Ishikawa (cell line): ENCODE data around the gene CHD5.

ENCODE experiments used
- CEBPB ChIP-seq: IDR thresholded peaks from 2 replicates; pipeline ENCODE4 v1.6.1; 2012
- CREB1 ChIP-seq: IDR thresholded peaks from 2 replicates; pipeline ENCODE4 v1.6.1; 2012; ENCODE audit warnings: low read depth
- EGR1 ChIP-seq: IDR thresholded peaks from 2 replicates; pipeline ENCODE4 v1.6.1; 2012
- EP300 ChIP-seq: IDR thresholded peaks from 2 replicates; pipeline ENCODE4 v1.6.1; 2012; ENCODE audit warnings: borderline replicate concordance
- FOXM1 ChIP-seq: IDR thresholded peaks from 2 replicates; pipeline ENCODE4 v1.6.1; 2012; ENCODE audit warnings: low read depth, borderline replicate concordance
- NFIC ChIP-seq: IDR thresholded peaks from 2 replicates; pipeline ENCODE4 v1.6.1; 2012
- RAD21 ChIP-seq: IDR thresholded peaks from 2 replicates; pipeline ENCODE4 v1.6.1; 2012; ENCODE audit warnings: low read depth
- TAF1 ChIP-seq: IDR thresholded peaks from 2 replicates; pipeline ENCODE4 v1.6.1; 2012; ENCODE audit warnings: low read depth, mild to moderate bottlenecking
- TCF12 ChIP-seq: IDR thresholded peaks from 2 replicates; pipeline ENCODE4 v1.6.1; 2012; ENCODE audit warnings: low read depth
- TEAD4 ChIP-seq: IDR thresholded peaks from 2 replicates; pipeline ENCODE4 v1.6.1; 2012
- YY1 ChIP-seq: IDR thresholded peaks from 2 replicates; pipeline ENCODE4 v1.6.1; 2012; ENCODE audit warnings: low read depth
- ZBTB7A ChIP-seq: IDR thresholded peaks from 2 replicates; pipeline ENCODE4 v1.6.1; 2012; ENCODE audit warnings: low read depth
- TF ChIP-seq, protein P1 (sequence below): IDR thresholded peaks from 2 replicates; pipeline ENCODE4 v1.6.1; 2012
- TF ChIP-seq, protein P2 (sequence below): IDR thresholded peaks from 2 replicates; pipeline ENCODE4 v1.6.1; 2012
- TF ChIP-seq, protein P3 (sequence below): IDR thresholded peaks from 2 replicates; pipeline ENCODE4 v1.6.1; 2012; ENCODE audit warnings: low read depth, mild to moderate bottlenecking

Gene CHD5

DNA sequence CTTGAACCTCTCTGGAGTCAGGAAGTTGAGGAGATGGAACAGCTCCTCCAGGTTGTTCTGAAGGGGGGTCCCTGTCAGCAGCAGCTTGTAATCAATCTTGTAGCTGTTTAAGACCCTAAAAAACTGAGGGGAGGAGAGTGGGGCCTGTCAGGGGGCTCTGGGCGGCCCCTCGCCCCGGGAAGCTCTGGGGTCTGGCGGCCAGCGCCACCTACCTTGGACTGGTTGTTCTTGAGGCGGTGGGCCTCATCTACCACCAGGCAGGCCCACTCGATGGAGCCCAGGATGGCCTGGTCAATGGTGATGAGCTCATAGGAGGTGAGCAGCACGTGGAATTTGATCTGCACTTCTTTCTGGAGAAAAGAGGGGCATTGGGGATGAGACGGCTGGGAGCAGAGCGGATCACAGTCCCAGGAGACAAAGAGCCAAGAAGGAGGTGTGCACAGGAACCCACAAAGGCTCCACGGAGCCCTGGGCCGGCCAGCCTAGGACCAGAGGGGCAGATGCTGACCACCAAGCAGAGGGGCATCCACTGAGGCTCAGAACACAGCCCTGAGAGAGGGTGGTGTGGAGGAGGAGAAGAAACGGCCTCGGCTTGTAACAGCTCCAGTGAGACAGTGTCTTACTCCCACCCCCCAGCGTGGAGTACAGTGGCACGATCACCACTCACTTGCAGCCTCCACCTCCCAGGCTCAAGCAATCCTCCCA, 43.5 kb downstream of the CHD5 start:
- TF ChIP-seq FOXM1 (no peak), TCF12 (no peak), EGR1 (no peak), NFIC (no peak), CREB1 (no peak), TEAD4 (no peak), TAF1 (no peak), EP300 (no peak), RAD21 (no peak), YY1 (no peak), ZBTB7A (no peak), CEBPB (no peak)
- TF ChIP-seq, protein P1, sequence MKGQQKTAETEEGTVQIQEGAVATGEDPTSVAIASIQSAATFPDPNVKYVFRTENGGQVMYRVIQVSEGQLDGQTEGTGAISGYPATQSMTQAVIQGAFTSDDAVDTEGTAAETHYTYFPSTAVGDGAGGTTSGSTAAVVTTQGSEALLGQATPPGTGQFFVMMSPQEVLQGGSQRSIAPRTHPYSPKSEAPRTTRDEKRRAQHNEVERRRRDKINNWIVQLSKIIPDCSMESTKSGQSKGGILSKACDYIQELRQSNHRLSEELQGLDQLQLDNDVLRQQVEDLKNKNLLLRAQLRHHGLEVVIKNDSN: no peak
- TF ChIP-seq, protein P2, sequence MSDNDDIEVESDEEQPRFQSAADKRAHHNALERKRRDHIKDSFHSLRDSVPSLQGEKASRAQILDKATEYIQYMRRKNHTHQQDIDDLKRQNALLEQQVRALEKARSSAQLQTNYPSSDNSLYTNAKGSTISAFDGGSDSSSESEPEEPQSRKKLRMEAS: no peak
- TF ChIP-seq, protein P3, sequence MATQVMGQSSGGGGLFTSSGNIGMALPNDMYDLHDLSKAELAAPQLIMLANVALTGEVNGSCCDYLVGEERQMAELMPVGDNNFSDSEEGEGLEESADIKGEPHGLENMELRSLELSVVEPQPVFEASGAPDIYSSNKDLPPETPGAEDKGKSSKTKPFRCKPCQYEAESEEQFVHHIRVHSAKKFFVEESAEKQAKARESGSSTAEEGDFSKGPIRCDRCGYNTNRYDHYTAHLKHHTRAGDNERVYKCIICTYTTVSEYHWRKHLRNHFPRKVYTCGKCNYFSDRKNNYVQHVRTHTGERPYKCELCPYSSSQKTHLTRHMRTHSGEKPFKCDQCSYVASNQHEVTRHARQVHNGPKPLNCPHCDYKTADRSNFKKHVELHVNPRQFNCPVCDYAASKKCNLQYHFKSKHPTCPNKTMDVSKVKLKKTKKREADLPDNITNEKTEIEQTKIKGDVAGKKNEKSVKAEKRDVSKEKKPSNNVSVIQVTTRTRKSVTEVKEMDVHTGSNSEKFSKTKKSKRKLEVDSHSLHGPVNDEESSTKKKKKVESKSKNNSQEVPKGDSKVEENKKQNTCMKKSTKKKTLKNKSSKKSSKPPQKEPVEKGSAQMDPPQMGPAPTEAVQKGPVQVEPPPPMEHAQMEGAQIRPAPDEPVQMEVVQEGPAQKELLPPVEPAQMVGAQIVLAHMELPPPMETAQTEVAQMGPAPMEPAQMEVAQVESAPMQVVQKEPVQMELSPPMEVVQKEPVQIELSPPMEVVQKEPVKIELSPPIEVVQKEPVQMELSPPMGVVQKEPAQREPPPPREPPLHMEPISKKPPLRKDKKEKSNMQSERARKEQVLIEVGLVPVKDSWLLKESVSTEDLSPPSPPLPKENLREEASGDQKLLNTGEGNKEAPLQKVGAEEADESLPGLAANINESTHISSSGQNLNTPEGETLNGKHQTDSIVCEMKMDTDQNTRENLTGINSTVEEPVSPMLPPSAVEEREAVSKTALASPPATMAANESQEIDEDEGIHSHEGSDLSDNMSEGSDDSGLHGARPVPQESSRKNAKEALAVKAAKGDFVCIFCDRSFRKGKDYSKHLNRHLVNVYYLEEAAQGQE: no peak

DNA sequence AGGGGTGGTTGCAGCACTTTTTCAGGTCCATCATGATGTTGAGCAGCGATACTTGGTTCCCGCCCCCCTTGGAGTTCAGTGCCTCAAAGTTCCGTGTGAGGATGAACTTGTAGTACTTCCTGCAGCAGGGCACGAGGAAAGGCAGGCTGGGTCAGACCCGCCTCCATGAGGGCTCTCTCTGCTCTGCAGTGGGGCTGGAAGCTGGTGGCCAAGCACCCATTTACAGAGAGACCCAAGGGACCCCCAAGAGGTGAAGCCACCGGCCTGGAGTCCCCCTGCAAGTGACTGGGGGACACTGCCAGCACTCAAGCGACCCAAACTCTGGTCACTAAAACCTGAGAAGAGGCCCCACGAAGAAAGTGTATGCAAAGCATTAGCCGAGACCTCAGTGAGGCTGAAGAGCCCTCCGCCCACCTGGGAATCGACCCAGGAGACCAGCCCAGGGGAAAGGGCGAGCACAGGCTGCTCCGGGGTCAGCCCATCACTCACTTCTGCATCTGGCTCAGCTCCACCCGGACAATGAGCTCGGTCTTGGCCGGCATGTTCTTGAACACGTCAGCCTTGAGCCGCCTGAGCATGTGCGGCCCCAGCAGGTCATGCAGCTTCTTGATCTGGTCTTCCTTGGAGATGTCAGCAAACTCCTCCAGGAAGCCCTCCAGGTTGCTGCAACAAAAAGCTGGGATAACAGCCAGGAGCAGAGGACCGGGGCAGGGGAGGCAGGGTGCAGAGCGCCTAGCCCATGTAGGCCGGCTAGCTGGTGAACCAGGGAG, 45.2 kb downstream of the CHD5 start:
- TF ChIP-seq ZBTB7A (no peak), CREB1 (no peak), TCF12 (no peak)
- TF ChIP-seq, protein P2: no peak
- TF ChIP-seq, protein P3: no peak

DNA sequence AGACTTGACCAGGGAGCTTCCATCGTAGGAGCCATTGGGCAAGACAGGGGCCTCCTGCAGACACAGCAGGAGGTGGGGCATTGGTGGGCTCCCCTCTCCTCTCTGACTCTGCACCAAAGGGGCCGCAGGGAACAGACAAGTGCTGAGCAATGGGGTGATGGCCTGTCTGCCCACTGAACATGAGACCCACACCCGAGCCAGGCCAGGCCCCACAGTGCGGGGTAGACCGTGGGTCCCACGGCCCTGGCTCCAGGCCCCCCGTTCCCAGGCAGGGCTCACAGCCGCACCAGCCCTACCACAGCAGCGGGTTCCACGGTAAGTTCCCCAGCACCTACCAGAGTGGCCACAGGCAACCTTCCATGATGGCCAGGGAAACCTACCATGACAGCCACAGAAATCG, 45.9 kb downstream of the CHD5 start:
- no peak for TF ChIP-seq CEBPB
- no peak for TF ChIP-seq NFIC
- no peak for TF ChIP-seq EP300
- TF ChIP-seq ZBTB7A: no peak
- no peak for TF ChIP-seq FOXM1
- TF ChIP-seq CREB1: no peak

DNA sequence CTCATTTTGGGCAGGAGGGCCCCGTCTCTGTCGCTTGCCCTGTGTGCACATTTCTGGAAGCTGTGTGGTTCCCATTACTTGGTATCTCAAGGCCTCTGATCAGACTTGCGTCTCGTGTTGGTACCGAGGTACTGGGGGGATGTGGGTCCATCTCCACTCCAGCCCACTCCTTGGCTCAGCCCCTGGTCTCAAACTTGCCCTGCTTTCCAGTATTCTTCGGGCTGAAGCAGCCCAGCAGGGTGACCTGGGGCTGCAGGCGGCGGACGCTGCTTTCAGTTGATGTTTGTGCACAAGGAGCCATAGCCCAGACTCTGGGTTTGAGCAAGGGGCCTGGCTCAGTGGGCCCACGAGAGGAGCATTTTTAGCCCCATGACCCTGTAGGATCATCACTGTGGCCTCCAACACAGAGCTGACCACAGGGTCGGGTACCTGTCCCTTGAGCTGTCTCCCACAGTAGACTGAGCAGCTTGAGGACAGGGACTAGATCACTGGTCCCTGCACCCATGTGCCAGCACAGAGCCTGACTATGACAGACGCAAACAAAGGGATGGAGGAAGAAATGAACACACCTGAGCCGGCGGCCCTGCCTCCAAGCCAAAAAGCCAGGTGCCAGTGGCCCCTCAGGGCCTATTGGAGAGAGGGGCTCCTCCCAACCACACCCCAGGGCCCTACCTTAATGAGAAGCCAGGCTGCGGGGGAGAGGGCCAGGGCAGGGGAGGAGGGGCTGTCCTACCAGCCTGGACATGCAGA, 46.8 kb downstream of the CHD5 start:
- no peak for TF ChIP-seq YY1
- TF ChIP-seq FOXM1: no peak
- no peak for TF ChIP-seq TAF1
- TF ChIP-seq CEBPB: no peak
- TF ChIP-seq, protein P3: no peak

DNA sequence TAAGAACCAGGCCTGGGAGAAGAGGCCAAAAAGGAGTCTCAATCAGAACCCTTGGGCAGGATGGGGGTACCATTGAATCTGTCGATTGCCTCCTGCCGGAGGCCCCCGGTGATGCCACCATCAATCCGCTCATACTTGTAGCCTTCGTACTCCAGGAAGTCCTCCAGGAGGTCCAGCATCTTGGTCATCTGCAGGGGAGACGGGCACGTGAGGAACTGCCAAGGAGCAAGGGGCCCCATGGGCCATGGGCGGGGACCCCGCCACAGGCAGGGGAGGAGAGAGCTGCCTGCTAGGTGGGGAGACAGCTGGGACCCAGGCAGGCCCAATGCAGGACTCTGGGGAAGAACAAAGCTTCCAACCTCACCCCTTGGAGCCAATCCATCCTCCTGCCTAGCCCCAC, 48.6 kb downstream of the CHD5 start:
- TF ChIP-seq CEBPB (no peak), TAF1 (no peak), YY1 (no peak), TCF12 (no peak), EGR1 (no peak), ZBTB7A (no peak), TEAD4 (no peak), EP300 (no peak), CREB1 (no peak), NFIC (no peak), FOXM1 (no peak), RAD21 (no peak)
- TF ChIP-seq, protein P3: no peak
- TF ChIP-seq, protein P2: no peak
- TF ChIP-seq, protein P1: no peak
